ENCODE measurements around the gene SLC9C1. TPM values are rescaled to one million over a fixed set of nuclear protein-coding genes. Genes with fewer than 3 reads are reported as not detected.
A peak's percentile ranks its signal among the peaks of the same experiment; 100 is the strongest.

The SLC9C1 gene
- polyA plus RNA-seq, 3 donors, result 0.34 to 0.80 (median 0.80) TPM

DNA sequence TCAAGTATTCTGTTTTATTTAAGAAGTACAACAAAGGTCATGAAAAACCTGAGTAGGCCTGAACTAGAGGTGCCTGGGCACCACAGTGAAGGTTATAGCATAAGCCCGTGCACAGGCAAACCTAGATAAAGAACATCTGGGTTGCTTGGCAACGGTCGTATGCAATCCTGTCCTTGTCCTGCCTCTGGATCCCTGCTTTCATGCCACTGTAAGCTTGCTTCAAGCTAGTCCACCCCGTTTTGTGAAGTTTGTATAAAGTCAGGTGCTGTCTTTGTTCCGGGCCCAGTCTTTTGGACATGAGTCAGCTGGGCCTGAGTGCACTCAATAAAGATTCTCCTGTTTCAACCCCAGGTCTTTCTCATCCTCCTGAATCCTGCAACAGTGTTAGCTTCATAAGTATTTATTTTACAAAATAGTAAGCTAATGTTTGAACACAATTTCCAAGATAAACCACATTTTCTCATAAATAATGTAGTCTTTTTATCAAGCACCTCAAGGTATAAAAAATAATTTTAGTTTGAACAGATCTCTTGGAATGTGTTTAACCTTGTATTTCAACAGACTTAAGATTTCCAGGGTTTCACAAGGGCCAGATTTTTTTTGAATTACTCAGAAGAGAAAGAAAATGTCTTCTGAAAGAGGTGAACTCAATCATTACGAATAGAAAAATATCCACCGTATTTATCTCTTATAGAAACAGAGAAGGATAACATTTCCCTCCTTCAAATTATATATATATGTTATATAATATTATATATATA is 14.3 kb upstream of the SLC9C1 start:
- peak in 1 of 3 donors; percentile 23 for DNase-seq (ENCODE audit: low read depth in 3 of 3, low spot score in 2 of 3)

DNA sequence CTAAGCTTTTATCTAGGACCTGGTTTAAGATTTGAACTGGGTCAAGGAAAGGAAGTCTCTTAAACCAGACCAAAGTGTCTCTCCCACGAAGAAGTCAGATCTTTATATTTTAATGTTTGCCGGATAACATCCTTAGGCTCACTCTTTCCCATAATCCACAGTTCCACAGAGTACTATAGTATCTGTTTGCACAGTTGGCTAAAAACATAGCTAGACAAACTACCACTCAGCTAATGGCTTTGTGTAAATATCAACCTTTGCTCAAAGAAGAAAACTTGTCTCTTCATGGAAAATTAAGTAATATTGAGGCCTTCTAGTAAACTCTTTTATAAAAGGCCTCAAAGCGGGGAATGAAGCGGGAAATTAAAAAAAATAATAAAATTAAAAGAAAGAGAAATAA is 13.5 kb upstream of the SLC9C1 start:
- no peak for DNase-seq (ENCODE audit: low read depth in 3 of 3, low spot score in 2 of 3)

GRCh38 chr3:112306825-112307224 is 12.8 kb upstream of the SLC9C1 start:
- no peak for DNase-seq (ENCODE audit: low read depth in 3 of 3, low spot score in 2 of 3)

DNA sequence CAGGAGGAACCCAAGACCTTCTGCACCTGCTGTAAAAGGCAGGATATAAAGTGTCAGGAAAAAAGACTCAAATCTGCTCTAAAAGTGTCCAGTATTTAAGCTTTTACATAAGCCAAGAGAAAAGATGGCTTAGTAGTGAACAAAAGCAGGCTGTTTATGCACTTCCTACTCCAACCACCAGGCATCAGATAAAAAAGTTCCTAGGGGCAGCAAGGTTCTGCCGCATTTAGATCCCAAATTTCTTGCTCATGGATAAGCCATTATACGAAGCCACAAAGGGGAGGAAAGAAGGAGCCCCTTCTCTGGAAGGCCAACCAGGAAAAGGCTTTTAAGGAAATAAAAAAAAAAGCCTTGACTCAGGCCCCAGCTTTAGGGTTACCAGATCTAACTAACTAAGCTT is 10.6 kb upstream of the SLC9C1 start:
- DNase-seq (ENCODE audit: low read depth in 3 of 3, low spot score in 2 of 3), result no peak

- peak in 1 of 3 donors; percentile 52 for DNase-seq (ENCODE audit: low read depth in 3 of 3, low spot score in 2 of 3)
These were observed 9.8 kb upstream of the SLC9C1 start for GRCh38 chr3:112303764-112304325.

DNA sequence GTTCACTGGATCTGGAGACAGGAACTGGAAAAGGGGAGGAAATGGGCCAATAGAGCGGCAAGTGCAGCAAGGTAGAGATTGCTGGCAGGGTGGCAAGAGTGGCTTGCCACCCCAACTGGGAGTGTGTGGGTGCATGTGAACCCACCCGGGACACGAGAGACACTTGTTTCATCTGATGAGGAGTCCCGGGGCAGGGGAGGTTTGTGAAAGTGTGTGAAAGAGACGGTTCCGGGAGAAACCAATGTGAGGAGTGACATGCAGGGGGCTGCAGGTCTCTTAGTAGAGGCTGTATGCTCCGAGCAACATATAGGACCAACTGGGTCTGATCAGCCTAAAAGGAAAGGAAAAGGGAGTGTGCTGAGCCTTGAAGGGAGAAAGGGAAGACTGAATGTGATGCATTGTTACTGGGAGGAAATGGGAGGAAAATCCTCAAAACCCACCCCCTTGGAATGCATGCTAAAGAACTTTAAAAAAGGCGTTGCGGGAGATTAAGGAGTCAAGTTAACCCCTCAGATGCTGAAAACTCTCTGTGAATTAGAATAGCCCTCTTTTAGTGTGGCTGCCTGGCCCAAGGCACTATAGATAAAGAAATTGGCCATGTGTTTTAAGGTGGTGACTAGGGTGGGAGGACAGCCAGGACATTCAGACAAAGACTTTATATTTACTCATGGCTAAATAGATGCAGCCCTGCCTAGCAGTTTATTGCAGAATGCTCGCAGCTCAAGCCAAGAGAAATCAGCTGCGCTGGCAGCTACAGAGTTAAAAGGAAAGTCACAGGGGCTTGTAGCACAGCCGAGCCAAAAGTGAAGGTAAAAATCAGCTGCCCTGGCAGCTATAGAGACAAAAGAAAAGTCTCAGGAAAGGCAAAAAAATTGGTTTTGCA is 9.1 kb upstream of the SLC9C1 start:
- no peak for DNase-seq (ENCODE audit: low read depth in 3 of 3, low spot score in 2 of 3)

GRCh38 chr3:112302150-112302830 is 8.3 kb upstream of the SLC9C1 start:
- no peak for DNase-seq (ENCODE audit: low read depth in 3 of 3, low spot score in 2 of 3)

GRCh38 chr3:112298781-112299180 is 4.8 kb upstream of the SLC9C1 start:
- no peak for DNase-seq (ENCODE audit: low read depth in 3 of 3, low spot score in 2 of 3)

GRCh38 chr3:112297714-112298113 is 3.7 kb upstream of the SLC9C1 start:
- no peak for DNase-seq (ENCODE audit: low read depth in 3 of 3, low spot score in 2 of 3)

- DNase-seq (ENCODE audit: low read depth in 3 of 3, low spot score in 2 of 3), result no peak
These were observed 5.0 kb downstream of the SLC9C1 start for GRCh38 chr3:112289011-112289410.

- no peak for DNase-seq (ENCODE audit: low read depth in 3 of 3, low spot score in 2 of 3)
These were observed 13.8 kb downstream of the SLC9C1 start for GRCh38 chr3:112280266-112280665.

DNA sequence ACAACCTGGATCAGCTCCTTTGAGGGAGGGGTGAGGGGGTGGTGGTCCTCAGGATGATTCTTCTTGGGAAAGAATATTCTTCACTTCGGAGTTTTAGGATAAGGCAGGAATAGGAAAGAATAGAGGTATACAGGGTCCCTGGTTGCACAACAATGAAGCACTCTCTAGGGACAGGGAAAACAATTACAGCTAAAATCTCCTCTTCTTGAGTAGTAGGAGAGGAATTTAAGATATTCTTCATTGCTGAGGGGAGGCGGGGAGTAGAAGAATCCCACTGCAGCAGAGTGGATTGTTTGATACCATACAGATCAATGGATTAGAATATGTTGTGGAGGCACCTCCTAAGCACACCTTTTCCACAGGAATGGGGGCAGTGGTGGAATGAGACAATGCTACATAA is 20.5 kb downstream of the SLC9C1 start:
- DNase-seq (ENCODE audit: low read depth in 3 of 3, low spot score in 2 of 3), result no peak

GRCh38 chr3:112261742-112262141 is 32.3 kb downstream of the SLC9C1 start:
- no peak for DNase-seq (ENCODE audit: low read depth in 3 of 3, low spot score in 2 of 3)

DNA sequence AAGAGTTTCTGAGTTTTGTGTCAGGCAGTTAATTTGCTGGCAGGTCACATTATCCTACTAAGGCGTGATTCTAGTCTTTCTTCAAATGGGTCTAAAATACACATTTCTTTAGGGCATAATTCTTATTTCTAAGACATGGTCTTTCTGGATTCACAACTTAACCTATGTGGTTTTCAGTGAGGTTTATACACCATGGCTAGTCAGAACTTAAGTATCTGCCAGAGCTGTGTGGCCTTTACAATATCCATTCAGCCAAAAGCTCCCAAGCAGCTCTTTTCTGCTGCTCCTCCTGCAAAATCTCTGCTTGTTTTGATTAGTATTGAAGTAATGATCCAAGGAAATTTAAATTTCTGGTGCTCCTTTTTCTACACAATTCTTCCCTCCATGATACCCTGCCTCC is 33.5 kb downstream of the SLC9C1 start:
- no peak for DNase-seq (ENCODE audit: low read depth in 3 of 3, low spot score in 2 of 3)

GRCh38 chr3:112253301-112253971 is 40.6 kb downstream of the SLC9C1 start:
- no peak for DNase-seq (ENCODE audit: low read depth in 3 of 3, low spot score in 2 of 3)

DNA sequence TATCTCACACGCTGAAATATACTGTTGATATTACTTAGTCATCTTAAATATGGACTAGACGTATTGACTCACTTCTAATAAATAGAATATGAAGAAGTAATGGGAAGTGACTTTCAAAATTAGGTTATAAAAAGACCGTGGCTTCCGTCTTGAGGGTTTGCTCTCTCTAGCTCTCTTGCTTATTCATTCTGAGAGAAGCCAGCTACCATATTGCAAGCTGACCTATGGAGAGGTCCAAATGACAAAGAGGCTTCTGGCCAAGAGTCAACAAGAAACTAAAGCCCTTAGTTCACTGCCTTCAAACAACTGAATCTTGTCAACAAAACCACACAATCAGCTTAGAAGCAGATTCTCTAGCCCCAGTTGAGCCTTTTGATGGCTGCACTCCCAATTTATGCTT is 46.1 kb downstream of the SLC9C1 start:
- DNase-seq (ENCODE audit: low read depth in 3 of 3, low spot score in 2 of 3), result no peak

GRCh38 chr3:112247350-112247749 is 46.7 kb downstream of the SLC9C1 start:
- DNase-seq (ENCODE audit: low read depth in 3 of 3, low spot score in 2 of 3), result no peak

DNA sequence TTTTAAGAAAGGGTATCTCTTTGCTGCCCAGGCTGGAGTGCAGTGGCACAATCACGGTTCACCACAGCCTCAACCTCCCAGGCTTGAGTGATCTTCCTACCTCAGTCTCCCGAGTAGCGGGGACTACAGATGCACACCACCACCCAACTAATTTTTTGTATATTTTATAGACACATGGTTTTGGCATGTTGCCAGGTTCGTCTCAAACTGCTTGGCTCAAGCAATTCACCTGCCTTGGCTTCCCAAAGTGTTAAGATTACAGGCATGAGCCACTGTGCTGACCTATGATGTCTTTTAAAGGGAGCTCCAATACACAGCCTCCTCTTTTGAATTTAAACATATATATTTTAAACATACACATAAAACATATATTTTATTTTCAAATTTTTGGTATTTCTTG is 60.9 kb downstream of the SLC9C1 start:
- DNase-seq (ENCODE audit: low read depth in 3 of 3, low spot score in 2 of 3), result no peak

- no peak for DNase-seq (ENCODE audit: low read depth in 3 of 3, low spot score in 2 of 3)
These were observed 62.3 kb downstream of the SLC9C1 start for GRCh38 chr3:112231727-112232126.

DNA sequence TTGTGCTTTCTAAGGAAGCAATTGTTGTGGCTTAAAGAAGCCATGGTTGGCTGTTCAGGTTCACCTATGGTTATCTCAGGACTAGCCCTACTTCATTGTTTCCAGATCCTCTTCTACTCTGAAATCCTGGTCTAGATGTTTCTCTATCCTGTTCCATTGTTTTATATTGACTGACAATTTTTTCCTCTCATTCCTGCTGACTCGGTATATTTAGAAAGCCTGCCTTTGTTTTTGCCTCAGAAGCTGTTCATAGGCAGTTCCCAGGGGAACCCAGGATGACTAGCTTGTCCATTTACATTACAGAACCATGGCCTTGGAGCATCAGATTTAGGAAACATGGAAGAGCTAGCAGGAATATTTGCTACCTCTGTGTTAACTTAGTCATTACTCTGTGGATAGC is 64.0 kb downstream of the SLC9C1 start:
- no peak for DNase-seq (ENCODE audit: low read depth in 3 of 3, low spot score in 2 of 3)

- DNase-seq (ENCODE audit: low read depth in 3 of 3, low spot score in 2 of 3), result no peak
These were observed 65.2 kb downstream of the SLC9C1 start for GRCh38 chr3:112228786-112229185.

Measured in right renal cortex interstitium (tissue), 3 donors.